IMR-90 (cell line): Measurements from ENCODE around the gene METTL8. TPM values are rescaled to one million over a fixed set of nuclear protein-coding genes. Genes with fewer than 3 reads are reported as not detected.
A peak's percentile ranks its signal among the peaks of the same experiment; 100 is the strongest.

Experiments used
- ATAC-seq: fragments of 200-7000 bp; cut with Tn5 transposase; 2 replicates; pipeline ENCODE4 v1.9.1; 2020; ENCODE audit warnings: low read depth, mild to moderate bottlenecking, moderate library complexity
- BruUV-seq: library from RNA; stranded (reverse); fragments of 400-500 nt; replicated peaks from 2 replicates; lab custom pipeline; 2021; lab: Mats Ljungman, UMichigan
- CTCF ChIA-PET: fragments of 300-600 bp; formaldehyde crosslinking; extraction: SDS; loops from one replicate; lab custom pipeline; 2021; ENCODE audit warnings: antibody characterized with exemption; lab: Yijun Ruan, JAX
- POLR2A ChIA-PET: fragments of 300-600 bp; sonication (Branson Sonifier 250); formaldehyde crosslinking; loops from one replicate; lab custom pipeline; 2022; ENCODE audit warnings: antibody characterized with exemption; ENCODE audit not compliant: unreplicated experiment; lab: Charles Lee
- DNase-seq: peaks from one replicate; pipeline ENCODE4 v3.0.0; 2013
- H2AFZ ChIP-seq: replicated peaks from 2 replicates; pipeline ENCODE3; 2013; ENCODE audit warnings: low read length, mild to moderate bottlenecking; ENCODE audit not compliant: poor library complexity
- H2AK5ac ChIP-seq: 2 replicates; pipeline ENCODE4 v1.6.1; 2013; ENCODE audit warnings: low read depth, low read length, inconsistent platforms
- H2AK9ac ChIP-seq: replicated peaks from 2 replicates; pipeline ENCODE3; 2013; ENCODE audit warnings: mild to moderate bottlenecking, low read depth, low read length, moderate library complexity; ENCODE audit not compliant: poor library complexity
- H2BK120ac ChIP-seq: 2 replicates; pipeline ENCODE4 v1.6.1; 2013; ENCODE audit warnings: low read depth, low read length, inconsistent platforms
- H2BK15ac ChIP-seq: 3 replicates; pipeline ENCODE4 v1.6.1; 2013; ENCODE audit warnings: low read depth, low read length, inconsistent platforms
- H2BK20ac ChIP-seq: 2 replicates; pipeline ENCODE4 v1.6.1; 2013; ENCODE audit warnings: low read depth, mild to moderate bottlenecking, inconsistent platforms, low read length, moderate library complexity
- H2BK5ac ChIP-seq: 2 replicates; pipeline ENCODE4 v1.6.1; 2013; ENCODE audit warnings: mild to moderate bottlenecking, low read depth, low read length, inconsistent platforms; ENCODE audit not compliant: poor library complexity, severe bottlenecking
- H3K14ac ChIP-seq: replicated peaks from 2 replicates; pipeline ENCODE4 v1.6.1; 2013; ENCODE audit warnings: low read depth, low read length, inconsistent platforms
- H3K18ac ChIP-seq: 2 replicates; pipeline ENCODE4 v1.6.1; 2013; ENCODE audit warnings: low read depth, low read length, control low read depth
- H3K23ac ChIP-seq: 2 replicates; pipeline ENCODE4 v1.6.1; 2013; ENCODE audit warnings: low read depth, low read length, inconsistent platforms
- H3K27ac ChIP-seq: 2 replicates; pipeline ENCODE4 v1.5.1; 2013; ENCODE audit warnings: mild to moderate bottlenecking, control low read depth, low read length; ENCODE audit not compliant: insufficient read depth
- H3K27me3 ChIP-seq: 2 replicates; pipeline ENCODE4 v1.6.1; 2013; ENCODE audit warnings: low read length; ENCODE audit not compliant: control insufficient read depth, insufficient read depth
- H3K36me3 ChIP-seq: 2 replicates; pipeline ENCODE4 v1.6.1; 2013; ENCODE audit warnings: low read length, mixed read lengths; ENCODE audit not compliant: control insufficient read depth, insufficient read depth
- H3K4ac ChIP-seq: 2 replicates; pipeline ENCODE4 v1.6.1; 2013; ENCODE audit warnings: low read depth, low read length, inconsistent platforms
- H3K4me1 ChIP-seq: 2 replicates; pipeline ENCODE4 v1.6.1; 2013; ENCODE audit warnings: low read length, mixed read lengths; ENCODE audit not compliant: control insufficient read depth, insufficient read depth
- H3K4me2 ChIP-seq: 2 replicates; pipeline ENCODE4 v1.6.1; 2013; ENCODE audit warnings: low read depth, mild to moderate bottlenecking, control low read depth, low read length, moderate library complexity
- H3K4me3 ChIP-seq: 2 replicates; pipeline ENCODE4 v1.5.1; 2013; ENCODE audit warnings: low read depth, mild to moderate bottlenecking, control low read depth, low read length, moderate library complexity; ENCODE audit not compliant: insufficient read depth
- H3K56ac ChIP-seq: 2 replicates; pipeline ENCODE4 v1.6.1; 2013; ENCODE audit warnings: low read length, inconsistent platforms; ENCODE audit not compliant: insufficient read depth; ENCODE audit errors: extremely low read depth
- H3K79me1 ChIP-seq, 2 experiments: 2 replicates each; pipeline ENCODE4 v1.6.1; 2013; ENCODE audit warnings: low read length in 2 of 2, inconsistent platforms in 1 of 2, low read depth in 1 of 2
- H3K9ac ChIP-seq: 2 replicates; pipeline ENCODE4 v1.6.1; 2013; ENCODE audit warnings: low read depth, low read length, control low read depth
- H3K9me1 ChIP-seq: 2 replicates; pipeline ENCODE4 v1.6.1; 2013; ENCODE audit warnings: low read length, inconsistent platforms; ENCODE audit not compliant: insufficient read depth
- H3K9me3 ChIP-seq: 2 replicates; pipeline ENCODE4 v1.6.1; 2013; ENCODE audit warnings: low read length; ENCODE audit not compliant: control insufficient read depth, insufficient read depth
- H4K20me1 ChIP-seq: 2 replicates; pipeline ENCODE4 v1.6.1; 2013; ENCODE audit warnings: low read length, inconsistent platforms; ENCODE audit not compliant: insufficient read depth
- H4K5ac ChIP-seq: 2 replicates; pipeline ENCODE4 v1.6.1; 2013; ENCODE audit warnings: mild to moderate bottlenecking, low read depth, low read length, control low read depth
- H4K8ac ChIP-seq, 2 experiments: 2 replicates each; pipeline ENCODE4 v1.6.1; 2013; ENCODE audit warnings: low read depth in 2 of 2, low read length in 2 of 2, control low read depth in 1 of 2, inconsistent platforms in 1 of 2
- H4K91ac ChIP-seq: 2 replicates; pipeline ENCODE4 v1.6.1; 2013; ENCODE audit warnings: low read depth, low read length, inconsistent platforms; ENCODE audit not compliant: insufficient read depth
- CEBPB ChIP-seq: IDR thresholded peaks from 2 replicates; pipeline ENCODE4 v1.6.1; 2012; ENCODE audit warnings: low read depth, low read length, improper control_type of control experiment
- MAZ ChIP-seq: IDR thresholded peaks from 2 replicates; pipeline ENCODE4 v1.6.1; 2012; ENCODE audit warnings: low read depth, mild to moderate bottlenecking, low read length, improper control_type of control experiment, moderate library complexity, borderline replicate concordance
- NFE2L2 ChIP-seq: fragments of 150-350 bp; IDR thresholded peaks from 2 replicates; pipeline ENCODE4 v1.6.1; 2016; ENCODE audit warnings: low read depth, mild to moderate bottlenecking, low read length
- POLR2A ChIP-seq: IDR thresholded peaks from 2 replicates; pipeline ENCODE4 v1.6.1; 2012; ENCODE audit warnings: mild to moderate bottlenecking, low read depth, low read length
- RCOR1 ChIP-seq: IDR thresholded peaks from 2 replicates; pipeline ENCODE4 v1.6.1; 2012; ENCODE audit warnings: mild to moderate bottlenecking, low read length, improper control_type of control experiment; ENCODE audit not compliant: insufficient replicate concordance
- SMC3 ChIP-seq: fragments of 150-350 bp; IDR thresholded peaks from 2 replicates; pipeline ENCODE4 v1.6.1; 2016; ENCODE audit warnings: low read depth, mild to moderate bottlenecking, antibody characterized with exemption, low read length, moderate library complexity
- WGBS, 2 experiments: methylation state at CpG; one replicate each; pipeline versions ENCODE4 v1.1.5 to v1.1.7; 2013; ENCODE audit warnings: missing lambda C conversion rate in 2 of 2; ENCODE audit not compliant: insufficient read length in 1 of 2; ENCODE audit errors: extremely low coverage in 2 of 2; 5-methylcytosine and 5-hydroxymethylcytosine counted together
- dilution Hi-C: fragments of 300-500 bp; cut with HindIII; formaldehyde crosslinking; loops from one replicate; pipeline ENCODE4 v1.14.3; 2018; ENCODE audit warnings: low sequenced_read_pairs; ENCODE audit not compliant: unreplicated experiment
- in situ Hi-C: fragments of 300-500 bp; cut with MboI; formaldehyde crosslinking; loops from 3 replicates; pipeline ENCODE4 v1.14.3; 2019; ENCODE audit warnings: low sequenced_read_pairs, inconsistent platforms, mixed read lengths
- intact Hi-C: fragments of 100-400 bp; cut with micrococcal nuclease; formaldehyde crosslinking; loops from 2 replicates; pipeline ENCODE4 v1.10.0; 2022
- polyA plus RNA-seq, 3 experiments: library from polyadenylated mRNA; depleted of rRNA; stranded (reverse); fragments of >200 nt; gene quantifications; 2 replicates each; pipeline ENCODE4 v1.2.3, GENCODE V29; 2012; ENCODE audit warnings: low replicate concordance in 1 of 3
- total RNA-seq: library from RNA; depleted of rRNA; stranded (reverse); fragments of >200 nt; gene quantifications from 2 replicates; pipeline ENCODE4 v1.2.3, GENCODE V29; 2012
- TF ChIP-seq, protein P1 (sequence below): fragments of 150-350 bp; IDR thresholded peaks from 2 replicates; pipeline ENCODE4 v1.6.1; 2016; ENCODE audit warnings: low read depth, mild to moderate bottlenecking, low read length, moderate library complexity, borderline replicate concordance

Gene METTL8
- total and polyA plus RNA-seq, 2 of the 4 experiments (the other 2 are of a cell fraction) = 6.9 to 10.6 TPM

DNA sequence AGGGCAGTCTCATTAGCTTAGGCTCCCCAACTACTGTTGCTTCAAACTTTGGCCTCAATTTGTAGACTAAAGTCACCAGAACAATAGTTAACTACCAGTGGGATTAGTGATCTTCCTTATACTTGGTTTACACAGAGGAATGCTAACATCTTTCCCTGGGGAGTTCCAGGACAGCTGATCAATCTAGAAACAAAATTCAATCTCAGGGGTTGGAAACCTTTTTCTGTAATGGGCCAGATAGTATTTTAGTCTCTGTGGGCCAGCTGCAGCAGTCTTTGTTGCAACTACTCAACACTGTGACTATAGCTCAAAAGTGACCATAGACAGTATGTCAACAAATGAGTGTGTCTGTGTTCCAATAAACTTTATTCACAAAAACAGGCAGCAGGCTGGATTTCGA, 85.7 kb downstream of the METTL8 start:
- intact Hi-C loops = loop anchor here (5.0 kb wide), 1 partner anchor 64 kb away; no protein-coding TSS in a partner anchor
- H2AK5ac ChIP-seq = peak overlapping the region; percentile 57; the same call in 1 of the 2 replicates
- no CpG with 5 or more reads among the region's 1 CpG for WGBS, 2 experiments
- H2AFZ ChIP-seq = peak overlapping the region; percentile 69
- H3K27me3 ChIP-seq = no peaks in the 10 kb centered on the region
- peak overlapping the region; percentile 61 for H4K91ac ChIP-seq
- peak overlapping the region; percentile 85 for H2BK20ac ChIP-seq
- H3K14ac ChIP-seq = peak overlapping the region; percentile 56
- in situ Hi-C loops = no loop called here
- no peaks in the 10 kb centered on the region for H3K9me3 ChIP-seq
- peak overlapping the region; percentile 19; the same call in 1 of the 2 replicates for H3K27ac ChIP-seq
- no peak overlapping the region for H3K4me3 ChIP-seq
- H2BK120ac ChIP-seq = peak overlapping the region; percentile 69
- TF ChIP-seq SMC3 (no peak), NFE2L2 (no peak), POLR2A (no peak), MAZ (no peak), CEBPB (no peak), RCOR1 (no peak)
- TF ChIP-seq, protein P1, sequence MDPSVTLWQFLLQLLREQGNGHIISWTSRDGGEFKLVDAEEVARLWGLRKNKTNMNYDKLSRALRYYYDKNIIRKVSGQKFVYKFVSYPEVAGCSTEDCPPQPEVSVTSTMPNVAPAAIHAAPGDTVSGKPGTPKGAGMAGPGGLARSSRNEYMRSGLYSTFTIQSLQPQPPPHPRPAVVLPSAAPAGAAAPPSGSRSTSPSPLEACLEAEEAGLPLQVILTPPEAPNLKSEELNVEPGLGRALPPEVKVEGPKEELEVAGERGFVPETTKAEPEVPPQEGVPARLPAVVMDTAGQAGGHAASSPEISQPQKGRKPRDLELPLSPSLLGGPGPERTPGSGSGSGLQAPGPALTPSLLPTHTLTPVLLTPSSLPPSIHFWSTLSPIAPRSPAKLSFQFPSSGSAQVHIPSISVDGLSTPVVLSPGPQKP = no peak
- H3K36me3 ChIP-seq = no peaks in the 10 kb centered on the region
- H4K5ac ChIP-seq = peak overlapping the region; percentile 8; the same call in 1 of the 2 replicates
- H3K4ac ChIP-seq = peak overlapping the region; percentile 64
- no peak for ATAC-seq
- H3K4me1 ChIP-seq = peaks cover 11% of the 10 kb centered on the region
- no peak overlapping the region for H3K9ac ChIP-seq
- BruUV-seq = no TSS peak
- H3K56ac ChIP-seq = no peak overlapping the region
- ChIA-PET POLR2A (no interaction called here), CTCF (interaction anchor here (0.6 to 1.3 kb wide), 4 partner anchors 31 to 1729 kb away, joined by 3 to 4 read pairs (median 4); no protein-coding TSS in a partner anchor)
- H2BK5ac ChIP-seq = peak overlapping the region; percentile 86
- H3K23ac ChIP-seq = peak overlapping the region; percentile 71
- H3K9me1 ChIP-seq = peaks cover 13% of the 10 kb centered on the region; the same call in 1 of the 2 replicates
- H3K18ac ChIP-seq = peak overlapping the region; percentile 71; the same call in 1 of the 2 replicates
- H4K20me1 ChIP-seq = no peaks in the 10 kb centered on the region
- H4K8ac ChIP-seq = peak overlapping the region in 1 of 2 experiments; percentile 76; a peak in 2 of 4 replicates
- H3K4me2 ChIP-seq = peak overlapping the region; percentile 82
- peaks cover 0 to 10% of the 10 kb centered on the region in 2 experiments; a peak in 1 of 4 replicates for H3K79me1 ChIP-seq
- dilution Hi-C loops = no loop called here
- peak overlapping the region; percentile 92 for H2AK9ac ChIP-seq
- peak overlapping the region; percentile 13; the same call in 2 of the 3 replicates for H2BK15ac ChIP-seq
- peak; percentile 10 for DNase-seq
